ENCODE data around the gene LHX8. TPM values are rescaled to one million over a fixed set of nuclear protein-coding genes. Genes with fewer than 3 reads are reported as not detected.

The LHX8 gene
- total RNA-seq (not detected in 2 replicates), polyA plus RNA-seq (not detected in 2 replicates), polyA minus RNA-seq (not detected in 2 replicates), Bru-seq, nascent RNA (percentile 5 among the genes with signal in this experiment), BruChase-seq, experiment 1, labeled RNA remaining after a 6-hour chase (not detected), BruChase-seq, experiment 2, labeled RNA remaining after a 2-hour chase (not detected)
- not detected in 2 replicates for polyA plus RNA-seq (2011; cell fraction: cytosol; rRNA removed)
- not detected in 2 replicates for polyA plus RNA-seq (2011; cell fraction: nucleus; rRNA removed)
- not detected in 2 replicates for polyA plus RNA-seq (2012)
- polyA minus RNA-seq (2011; cell fraction: cytosol; rRNA and poly(A)+ RNA removed) = not detected
- polyA minus RNA-seq (2011; cell fraction: nucleus; rRNA and poly(A)+ RNA removed) = not detected in 2 replicates
- long read RNA-seq = 0 reads

- Histone ChIP-seq H3K27ac (ENCODE audit: insufficient read depth, low read depth, low read length) (no peak within 1 kb of the TSS), H3K4me2 (ENCODE audit: insufficient read depth, low read length) (no peak within 1 kb of the TSS), H3K9ac (replicated peaks; ENCODE audit: extremely low read depth, insufficient read depth, low read length) (no peak within 1 kb of the TSS), H3K4me1 (ENCODE audit: control insufficient read depth, extremely low read depth, insufficient read depth, low read length) (no peaks in the 10 kb centered on the region), H3K9me1 (replicated peaks; ENCODE audit: control insufficient read depth, extremely low read depth, insufficient read depth, low read length) (no peaks in the 10 kb centered on the region), H3K27me3 (ENCODE audit: control insufficient read depth in 2 of 2, insufficient read depth in 2 of 2, low read length in 2 of 2) (peaks cover 90 to 98% of the 10 kb centered on the region in 2 experiments), H3K79me2 (ENCODE audit: control insufficient read depth, insufficient read depth, low read length) (no peaks in the 10 kb centered on the region), H2AFZ (ENCODE audit: low read depth, low read length) (no peak within 1 kb of the TSS), H3K9me3 (replicated peaks; ENCODE audit: control insufficient read depth, insufficient read depth, low read length) (no peaks in the 10 kb centered on the region), H4K20me1 (replicated peaks; ENCODE audit: control insufficient read depth, extremely low read depth, insufficient read depth, low read length) (no peaks in the 10 kb centered on the region), H3K36me3 (ENCODE audit: control insufficient read depth in 2 of 2, extremely low read depth in 1 of 2, insufficient read depth in 2 of 2, low read length in 2 of 2) (no peaks in the 10 kb centered on the region), H3K4me3 (replicated peaks in 1 of 3; ENCODE audit: insufficient read depth in 1 of 3, low read depth in 1 of 3, low read length in 3 of 3) (no peak within 1 kb of the TSS)
- intact Hi-C loops (cut with micrococcal nuclease) (loop anchor here (5.0 kb wide), 1 partner anchor 68 kb away; no protein-coding TSS in a partner anchor), dilution Hi-C loops (cut with MboI; ENCODE audit: extremely low pct_ligation_motif_present, low sequenced_read_pairs) (no loop called here)
- POLR2A ChIA-PET = no interaction called here
- FAIRE-seq = no peak
- peak; percentile 47 for TF ChIP-seq EZH2 (IDR thresholded peaks at IDR 0.05; ENCODE audit: borderline replicate concordance, low read depth, low read length, severe bottlenecking)
- TF ChIP-seq POLR2A (IDR thresholded peaks at IDR 0.05; ENCODE audit: low read depth, low read length) = no peak
- no TSS peak for BruUV-seq (replicated peaks)
- CTCF ChIA-PET = interaction anchor here (1.1 to 2.6 kb wide), 4 partner anchors 69 to 362 kb away, joined by 3 to 15 read pairs (median 6); no protein-coding TSS in a partner anchor
- peak; percentile 35 for DNase-seq (ENCODE audit: low read depth, low spot score)
Observed at GRCh38 chr1:75133750-75134646, at the start of gene LHX8. LHX8 (plus strand) TSS chr1:75134388; CDS start chr1:75136615, 2,227 bp downstream.

GRCh38 chr1:75085931-75086330 is 48.3 kb upstream of the LHX8 start:
- POLR2A ChIA-PET = no interaction called here
- TF ChIP-seq FOS (IDR thresholded peaks at IDR 0.05; ENCODE audit: borderline replicate concordance, insufficient read depth, low read length) (no peak), POLR2AphosphoS5 (IDR thresholded peaks at IDR 0.05; ENCODE audit: insufficient read depth, low read depth, low read length) (no peak), MYC (IDR thresholded peaks at IDR 0.05; ENCODE audit: low read depth, low read length) (no peak), MAX (IDR thresholded peaks at IDR 0.05; ENCODE audit: insufficient read depth, insufficient read length) (no peak), JUN (IDR thresholded peaks at IDR 0.05; ENCODE audit: borderline replicate concordance, insufficient read depth, insufficient read length, low read depth) (no peak), CTCF (IDR thresholded peaks at IDR 0.05; ENCODE audit: extremely low read depth in 1 of 2, insufficient read depth in 1 of 2, low read depth in 1 of 2, low read length in 2 of 2) (no peak), POLR2A (IDR thresholded peaks at IDR 0.05; ENCODE audit: low read depth, low read length) (no peak), GATA2 (IDR thresholded peaks at IDR 0.05; ENCODE audit: insufficient read depth, insufficient read length, low read depth, low read length) (no peak), EZH2 (IDR thresholded peaks at IDR 0.05; ENCODE audit: borderline replicate concordance, low read depth, low read length, severe bottlenecking) (no peak)
- Histone ChIP-seq H3K4me2 (ENCODE audit: insufficient read depth, low read length) (no peak overlapping the region), H3K9ac (replicated peaks; ENCODE audit: extremely low read depth, insufficient read depth, low read length) (no peak overlapping the region), H3K4me3 (replicated peaks in 1 of 3; ENCODE audit: insufficient read depth in 1 of 3, low read depth in 1 of 3, low read length in 3 of 3) (no peak overlapping the region), H2AFZ (ENCODE audit: low read depth, low read length) (no peak overlapping the region), H3K4me1 (ENCODE audit: control insufficient read depth, extremely low read depth, insufficient read depth, low read length) (no peaks in the 10 kb centered on the region), H3K36me3 (ENCODE audit: control insufficient read depth in 2 of 2, extremely low read depth in 1 of 2, insufficient read depth in 2 of 2, low read length in 2 of 2) (no peaks in the 10 kb centered on the region), H3K9me1 (replicated peaks; ENCODE audit: control insufficient read depth, extremely low read depth, insufficient read depth, low read length) (no peaks in the 10 kb centered on the region), H3K9me3 (replicated peaks; ENCODE audit: control insufficient read depth, insufficient read depth, low read length) (no peaks in the 10 kb centered on the region), H3K27me3 (ENCODE audit: control insufficient read depth in 2 of 2, insufficient read depth in 2 of 2, low read length in 2 of 2) (no peaks in the 10 kb centered on the region), H4K20me1 (replicated peaks; ENCODE audit: control insufficient read depth, extremely low read depth, insufficient read depth, low read length) (no peaks in the 10 kb centered on the region), H3K79me2 (ENCODE audit: control insufficient read depth, insufficient read depth, low read length) (no peaks in the 10 kb centered on the region), H3K27ac (ENCODE audit: insufficient read depth, low read depth, low read length) (no peak overlapping the region)
- BruUV-seq (replicated peaks) = no TSS peak
- DNase-seq (ENCODE audit: low read depth, low spot score) (no peak), FAIRE-seq (no peak)
- CTCF ChIA-PET = no interaction called here
- intact Hi-C loops (cut with micrococcal nuclease) (no loop called here), dilution Hi-C loops (cut with MboI; ENCODE audit: extremely low pct_ligation_motif_present, low sequenced_read_pairs) (no loop called here)
